Measurements from ENCODE around the gene COPS3.
A peak's percentile ranks its signal among the peaks of the same experiment; 100 is the strongest.
"Not testable (repeated sequence)": the region's sequence is repeated elsewhere in the genome, so short reads cannot be mapped to it uniquely, and the experiment has no call there.

Gene COPS3

GRCh38 chr17:17301659-17302058, 20.6 kb upstream of the COPS3 start:
- DNase-seq, result not testable (repeated sequence)

GRCh38 chr17:17300624-17301568, 19.9 kb upstream of the COPS3 start:
- DNase-seq, result peak; percentile 74

- DNase-seq, result no peak
Measured at GRCh38 chr17:17298108-17298507, 17.1 kb upstream of the COPS3 start.

- DNase-seq, result no peak
Measured at GRCh38 chr17:17297217-17297616, 16.2 kb upstream of the COPS3 start.

- DNase-seq, result no peak
Measured at GRCh38 chr17:17295141-17295540, 14.1 kb upstream of the COPS3 start.

GRCh38 chr17:17289701-17290100, 8.7 kb upstream of the COPS3 start:
- no peak for DNase-seq

GRCh38 chr17:17289086-17289485, 8.0 kb upstream of the COPS3 start:
- DNase-seq, result no peak

GRCh38 chr17:17285951-17286350, 4.9 kb upstream of the COPS3 start:
- DNase-seq, result no peak

- no peak for DNase-seq
Measured at GRCh38 chr17:17279316-17279715, 1.7 kb downstream of the COPS3 start.

GRCh38 chr17:17277431-17277830, 3.6 kb downstream of the COPS3 start:
- not testable (repeated sequence) for DNase-seq

GRCh38 chr17:17275971-17276370, 5.1 kb downstream of the COPS3 start:
- DNase-seq, result no peak

- DNase-seq, result peak; percentile 33
Measured at GRCh38 chr17:17269926-17270773, 10.9 kb downstream of the COPS3 start.

GRCh38 chr17:17264430-17264829, 16.6 kb downstream of the COPS3 start:
- no peak for DNase-seq

- DNase-seq, result no peak
Measured at GRCh38 chr17:17258998-17259397, 22.0 kb downstream of the COPS3 start.

GRCh38 chr17:17258011-17258410, 23.0 kb downstream of the COPS3 start:
- DNase-seq, result no peak

GRCh38 chr17:17256316-17256715, 24.7 kb downstream of the COPS3 start:
- no peak for DNase-seq

- DNase-seq, result not testable (repeated sequence)
Measured at GRCh38 chr17:17255689-17256088, 25.4 kb downstream of the COPS3 start.

GRCh38 chr17:17254036-17254435, 27.0 kb downstream of the COPS3 start:
- DNase-seq, result no peak

GRCh38 chr17:17253406-17253805, 27.6 kb downstream of the COPS3 start:
- no peak for DNase-seq

- no peak for DNase-seq
Measured at GRCh38 chr17:17252149-17252661, 28.8 kb downstream of the COPS3 start.

GRCh38 chr17:17246879-17247278, 34.2 kb downstream of the COPS3 start:
- DNase-seq, result no peak

GRCh38 chr17:17243163-17243562, 37.9 kb downstream of the COPS3 start:
- no peak for DNase-seq

- DNase-seq, result no peak
Measured at GRCh38 chr17:17242246-17242645, 38.8 kb downstream of the COPS3 start.

GRCh38 chr17:17241656-17242055, 39.4 kb downstream of the COPS3 start:
- DNase-seq, result no peak

All from stimulated activated CD4-positive, alpha-beta T cell treated with anti-CD3 and anti-CD28 coated beads, Interleukin-15, amount 100 ng/mL, for 24 hours (primary cell).